Ascending aorta (tissue), 2 donors: ENCODE data around the gene PRKCA. TPM values are rescaled to one million over a fixed set of nuclear protein-coding genes. Genes with fewer than 3 reads are reported as not detected.

Source experiments
- DNase-seq, 2 donors: peaks; one replicate each; pipeline ENCODE4 v3.0.0-alpha.2; 2019; ENCODE audit warnings: low spot score in 2 of 2
- H3K27ac ChIP-seq, 2 donors: fragments of 200-600 bp; sonication (generic); one replicate each; pipeline ENCODE4 v1.5.1; 2016 to 2017; ENCODE audit warnings: mild to moderate bottlenecking in 1 of 2
- H3K27me3 ChIP-seq: fragments of 200-600 bp; sonication (generic); one replicate; pipeline ENCODE4 v1.5.1; 2017
- H3K36me3 ChIP-seq, 2 donors: fragments of 200-600 bp; sonication (generic); one replicate each; pipeline ENCODE4 v1.5.1; 2016
- H3K4me1 ChIP-seq, 2 donors: fragments of 200-600 bp; sonication (generic); one replicate each; pipeline ENCODE4 v1.5.1; 2016 to 2017; ENCODE audit warnings: mild to moderate bottlenecking in 1 of 2
- H3K4me3 ChIP-seq, 2 donors: fragments of 200-600 bp; sonication (generic); one replicate each; pipeline ENCODE4 v1.5.1; 2016 to 2017; ENCODE audit warnings: mild to moderate bottlenecking in 1 of 2
- H3K9me3 ChIP-seq, 2 donors: fragments of 200-600 bp; sonication (generic); one replicate each; pipeline ENCODE4 v1.5.1; 2016
- CTCF ChIP-seq, 3 experiments: fragments of 200-600 bp in 2 of 3; fragments of 450-650 bp in 1 of 3; sonication (generic) in 2 of 3; IDR thresholded peaks; one replicate each; pipeline ENCODE4 v1.5.1; 2016 to 2019; ENCODE audit warnings: antibody characterized with exemption in 3 of 3, mild to moderate bottlenecking in 1 of 3, moderate library complexity in 1 of 3
- intact Hi-C: fragments of 100-400 bp; cut with DNase I; formaldehyde crosslinking; loops from one replicate; pipeline ENCODE4 v1.15.1; 2023
- total RNA-seq: library from RNA; depleted of rRNA; stranded (reverse); fragments of >200 nt; gene quantifications from one replicate; pipeline ENCODE4 v1.1.0, GENCODE V29; 2016

The PRKCA gene
- total RNA-seq, 1 donor from 2014 or later, result 3.2 TPM

- no peak overlapping the region for H3K27ac ChIP-seq
- H3K36me3 ChIP-seq, result no peaks in the 10 kb centered on the region
- no peak for DNase-seq
- no peak overlapping the region for H3K4me3 ChIP-seq
- no peaks in the 10 kb centered on the region for H3K4me1 ChIP-seq
- no peak for TF ChIP-seq CTCF (IDR thresholded peaks at IDR 0.05)
- no peaks in the 10 kb centered on the region for H3K9me3 ChIP-seq
- intact Hi-C loops, result no loop called here
- no peaks in the 10 kb centered on the region for H3K27me3 ChIP-seq
These were observed 269.3 kb downstream of the PRKCA start for GRCh38 chr17:66571745-66572144.

- DNase-seq, result no peak
- no peak for TF ChIP-seq CTCF (IDR thresholded peaks at IDR 0.05)
- H3K27me3 ChIP-seq, result no peaks in the 10 kb centered on the region
- H3K4me3 ChIP-seq, result no peak overlapping the region
- intact Hi-C loops, result no loop called here
- H3K4me1 ChIP-seq, result no peaks in the 10 kb centered on the region
- no peaks in the 10 kb centered on the region for H3K9me3 ChIP-seq
- H3K27ac ChIP-seq, result no peak overlapping the region
- no peaks in the 10 kb centered on the region for H3K36me3 ChIP-seq
These were observed 270.7 kb downstream of the PRKCA start for GRCh38 chr17:66573078-66573477.

DNA sequence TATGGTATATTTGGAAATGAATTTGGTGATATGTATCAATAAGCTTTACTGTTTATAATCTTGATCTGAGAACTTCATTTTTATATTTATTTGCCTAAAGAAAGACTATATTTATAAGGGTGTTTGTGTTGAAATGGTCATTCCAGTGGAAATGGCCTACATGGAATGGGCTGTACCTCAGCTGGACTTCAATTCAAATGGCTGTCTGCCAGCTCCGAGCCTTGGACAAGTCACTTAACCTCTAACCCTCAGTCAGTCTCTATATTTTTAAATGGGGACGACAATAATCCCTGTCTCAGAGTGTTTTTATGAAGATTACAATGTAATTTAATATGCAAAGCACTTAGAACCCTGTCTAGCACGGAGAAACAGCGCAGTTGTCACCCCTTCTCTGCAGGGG is 271.7 kb downstream of the PRKCA start:
- H3K36me3 ChIP-seq, result no peaks in the 10 kb centered on the region
- intact Hi-C loops, result no loop called here
- no peaks in the 10 kb centered on the region for H3K4me1 ChIP-seq
- DNase-seq, result no peak
- no peaks in the 10 kb centered on the region for H3K9me3 ChIP-seq
- no peaks in the 10 kb centered on the region for H3K27me3 ChIP-seq
- TF ChIP-seq CTCF (IDR thresholded peaks at IDR 0.05), result no peak
- no peak overlapping the region for H3K27ac ChIP-seq
- no peak overlapping the region for H3K4me3 ChIP-seq

DNA sequence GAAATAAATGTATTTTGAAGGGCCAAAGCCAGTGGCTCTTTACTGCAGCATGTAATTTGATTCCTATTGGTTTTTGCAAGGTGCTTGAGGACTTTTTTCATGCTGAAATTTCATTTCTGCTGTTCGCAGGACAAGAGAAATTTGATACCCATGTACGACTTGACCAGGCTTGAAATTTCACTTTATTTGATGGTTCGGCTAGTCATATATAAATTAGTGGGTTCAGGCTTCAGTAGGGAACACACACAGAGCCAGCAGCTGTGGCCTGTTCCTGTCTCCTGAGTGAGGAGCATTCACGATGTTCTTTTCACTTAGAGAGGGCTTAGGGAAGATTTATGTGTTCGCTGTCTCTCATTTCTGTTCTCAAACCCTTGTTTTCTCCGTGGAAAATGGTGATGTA is 274.1 kb downstream of the PRKCA start:
- Histone ChIP-seq H3K36me3 (no peaks in the 10 kb centered on the region), H3K27me3 (no peaks in the 10 kb centered on the region), H3K4me1 (peaks cover 0 to 2% of the 10 kb centered on the region in 2 donors), H3K9me3 (no peaks in the 10 kb centered on the region), H3K4me3 (no peak overlapping the region), H3K27ac (no peak overlapping the region)
- TF ChIP-seq CTCF (IDR thresholded peaks at IDR 0.05), result no peak
- DNase-seq, result no peak
- intact Hi-C loops, result no loop called here

GRCh38 chr17:66577041-66577440 is 274.6 kb downstream of the PRKCA start:
- intact Hi-C loops, result no loop called here
- H3K4me1 ChIP-seq, result peaks cover 0 to 2% of the 10 kb centered on the region in 2 donors
- H3K27ac ChIP-seq, result no peak overlapping the region
- TF ChIP-seq CTCF (IDR thresholded peaks at IDR 0.05), result no peak
- H3K4me3 ChIP-seq, result no peak overlapping the region
- no peaks in the 10 kb centered on the region for H3K27me3 ChIP-seq
- no peak for DNase-seq
- H3K9me3 ChIP-seq, result no peaks in the 10 kb centered on the region
- no peaks in the 10 kb centered on the region for H3K36me3 ChIP-seq

- intact Hi-C loops, result no loop called here
- Histone ChIP-seq H3K27ac (no peak overlapping the region), H3K36me3 (no peaks in the 10 kb centered on the region), H3K4me1 (peaks cover 0 to 2% of the 10 kb centered on the region in 2 donors), H3K9me3 (no peaks in the 10 kb centered on the region), H3K27me3 (no peaks in the 10 kb centered on the region), H3K4me3 (no peak overlapping the region)
- TF ChIP-seq CTCF (IDR thresholded peaks at IDR 0.05), result no peak
- no peak for DNase-seq
These were observed 276.5 kb downstream of the PRKCA start for GRCh38 chr17:66578781-66579489.
